ENCODE results near the gene ZNF536. TPM values are rescaled to one million over a fixed set of nuclear protein-coding genes. Genes with fewer than 3 reads are reported as not detected.

The ZNF536 gene
- total RNA-seq, 1 experiment from 2014 or later, result not detected

DNA sequence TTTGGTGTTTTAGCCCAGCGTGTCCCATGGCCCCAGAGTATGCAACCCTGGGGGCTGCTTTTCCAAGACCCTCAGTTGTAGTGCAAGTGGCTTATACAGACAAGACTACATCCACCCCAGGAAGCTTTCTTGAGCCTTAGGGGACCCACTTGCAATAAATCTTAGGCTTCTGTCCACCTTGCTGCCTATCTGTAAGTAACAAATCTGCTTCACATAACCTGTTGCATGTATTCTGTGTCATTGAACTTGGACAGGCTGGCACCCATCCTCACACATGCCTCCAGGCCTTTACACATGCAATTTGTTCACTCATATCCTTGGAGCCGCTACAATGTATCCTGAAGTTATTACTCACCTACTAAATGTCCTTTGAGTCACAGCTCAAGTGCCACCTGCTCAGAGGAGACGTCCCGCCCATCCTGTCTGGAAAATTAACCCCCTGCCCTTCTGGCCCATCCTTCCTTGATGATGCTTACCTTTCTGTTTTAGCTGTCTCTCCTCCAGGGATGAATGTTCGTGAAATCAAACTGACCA is 101.2 kb downstream of the ZNF536 start:
- ChIA-PET CTCF (no interaction called here), POLR2A (ENCODE audit: unreplicated experiment) (no interaction called here)
- no peaks in the 10 kb centered on the region for H3K27me3 ChIP-seq (ENCODE audit: low read length)
- no peak for DNase-seq
- no peaks in the 10 kb centered on the region for H3K9me3 ChIP-seq (ENCODE audit: low read length)
- TF ChIP-seq EZH2 (IDR thresholded peaks at IDR 0.05; ENCODE audit: low read length, unreplicated experiment), result no peak
- TF ChIP-seq, protein P1, sequence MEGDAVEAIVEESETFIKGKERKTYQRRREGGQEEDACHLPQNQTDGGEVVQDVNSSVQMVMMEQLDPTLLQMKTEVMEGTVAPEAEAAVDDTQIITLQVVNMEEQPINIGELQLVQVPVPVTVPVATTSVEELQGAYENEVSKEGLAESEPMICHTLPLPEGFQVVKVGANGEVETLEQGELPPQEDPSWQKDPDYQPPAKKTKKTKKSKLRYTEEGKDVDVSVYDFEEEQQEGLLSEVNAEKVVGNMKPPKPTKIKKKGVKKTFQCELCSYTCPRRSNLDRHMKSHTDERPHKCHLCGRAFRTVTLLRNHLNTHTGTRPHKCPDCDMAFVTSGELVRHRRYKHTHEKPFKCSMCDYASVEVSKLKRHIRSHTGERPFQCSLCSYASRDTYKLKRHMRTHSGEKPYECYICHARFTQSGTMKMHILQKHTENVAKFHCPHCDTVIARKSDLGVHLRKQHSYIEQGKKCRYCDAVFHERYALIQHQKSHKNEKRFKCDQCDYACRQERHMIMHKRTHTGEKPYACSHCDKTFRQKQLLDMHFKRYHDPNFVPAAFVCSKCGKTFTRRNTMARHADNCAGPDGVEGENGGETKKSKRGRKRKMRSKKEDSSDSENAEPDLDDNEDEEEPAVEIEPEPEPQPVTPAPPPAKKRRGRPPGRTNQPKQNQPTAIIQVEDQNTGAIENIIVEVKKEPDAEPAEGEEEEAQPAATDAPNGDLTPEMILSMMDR (conservative IDR thresholded peaks at IDR 0.05; ENCODE audit: low read depth, low read length), result no peak
- no peaks in the 10 kb centered on the region for H3K36me3 ChIP-seq (ENCODE audit: low read depth, low read length)
- no peak overlapping the region for H3K9ac ChIP-seq (ENCODE audit: low read length)
- no peak overlapping the region for H3K27ac ChIP-seq (ENCODE audit: low read length)
- H3K4me1 ChIP-seq (ENCODE audit: insufficient read depth, low read length), result no peaks in the 10 kb centered on the region
- intact Hi-C loops (cut with micrococcal nuclease), result no loop called here
- no peak overlapping the region for H3K4me2 ChIP-seq (ENCODE audit: low read length)
- H3K9me2 ChIP-seq (replicated peaks; ENCODE audit: low read length), result no peaks in the 10 kb centered on the region
- no peaks in the 10 kb centered on the region for H3K79me2 ChIP-seq (ENCODE audit: low read length)
- BruUV-seq (replicated peaks), result no TSS peak
- H4K20me1 ChIP-seq (ENCODE audit: low read length), result no peaks in the 10 kb centered on the region
- H2AFZ ChIP-seq (ENCODE audit: low read length), result no peak overlapping the region
- no peak overlapping the region for H3K4me3 ChIP-seq (ENCODE audit: low read length)
- H3F3A ChIP-seq (ENCODE audit: low read length, unreplicated experiment), result no peaks in the 10 kb centered on the region
- no peak for ATAC-seq

DNA sequence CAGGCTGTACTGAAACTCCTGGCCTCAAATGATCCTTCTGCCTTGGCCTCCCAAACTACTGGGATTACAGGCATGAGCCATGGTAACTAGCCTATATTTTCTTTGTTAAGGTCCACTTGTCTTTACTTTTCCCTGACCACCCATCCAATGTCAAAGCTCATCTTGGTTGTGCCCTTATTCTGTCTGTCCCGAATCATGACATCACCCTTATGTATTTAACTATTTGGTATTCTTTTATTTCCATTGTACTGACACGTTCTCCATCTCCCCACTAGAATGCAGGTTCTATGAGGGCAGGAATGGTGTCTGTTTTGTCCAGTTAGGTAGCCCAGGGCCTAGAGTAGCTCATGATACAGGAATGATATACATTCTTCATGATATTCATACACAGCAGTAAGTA is 104.8 kb downstream of the ZNF536 start:
- no peak for TF ChIP-seq EZH2 (IDR thresholded peaks at IDR 0.05; ENCODE audit: low read length, unreplicated experiment)
- TF ChIP-seq, protein P1 (conservative IDR thresholded peaks at IDR 0.05; ENCODE audit: low read depth, low read length), result no peak
- H4K20me1 ChIP-seq (ENCODE audit: low read length), result no peaks in the 10 kb centered on the region
- intact Hi-C loops (cut with micrococcal nuclease), result no loop called here
- ChIA-PET CTCF (no interaction called here), POLR2A (ENCODE audit: unreplicated experiment) (no interaction called here)
- H3K4me3 ChIP-seq (ENCODE audit: low read length), result no peak overlapping the region
- no peaks in the 10 kb centered on the region for H3K9me3 ChIP-seq (ENCODE audit: low read length)
- DNase-seq (no peak), ATAC-seq (no peak)
- H3K4me1 ChIP-seq (ENCODE audit: insufficient read depth, low read length), result no peaks in the 10 kb centered on the region
- H3K9me2 ChIP-seq (replicated peaks; ENCODE audit: low read length), result no peaks in the 10 kb centered on the region
- BruUV-seq (replicated peaks), result no TSS peak
- H3K4me2 ChIP-seq (ENCODE audit: low read length), result no peak overlapping the region
- no peaks in the 10 kb centered on the region for H3K27me3 ChIP-seq (ENCODE audit: low read length)
- no peaks in the 10 kb centered on the region for H3K79me2 ChIP-seq (ENCODE audit: low read length)
- H2AFZ ChIP-seq (ENCODE audit: low read length), result no peak overlapping the region
- H3K27ac ChIP-seq (ENCODE audit: low read length), result no peak overlapping the region
- H3K36me3 ChIP-seq (ENCODE audit: low read depth, low read length), result no peaks in the 10 kb centered on the region
- H3F3A ChIP-seq (ENCODE audit: low read length, unreplicated experiment), result no peaks in the 10 kb centered on the region
- H3K9ac ChIP-seq (ENCODE audit: low read length), result no peak overlapping the region

DNA sequence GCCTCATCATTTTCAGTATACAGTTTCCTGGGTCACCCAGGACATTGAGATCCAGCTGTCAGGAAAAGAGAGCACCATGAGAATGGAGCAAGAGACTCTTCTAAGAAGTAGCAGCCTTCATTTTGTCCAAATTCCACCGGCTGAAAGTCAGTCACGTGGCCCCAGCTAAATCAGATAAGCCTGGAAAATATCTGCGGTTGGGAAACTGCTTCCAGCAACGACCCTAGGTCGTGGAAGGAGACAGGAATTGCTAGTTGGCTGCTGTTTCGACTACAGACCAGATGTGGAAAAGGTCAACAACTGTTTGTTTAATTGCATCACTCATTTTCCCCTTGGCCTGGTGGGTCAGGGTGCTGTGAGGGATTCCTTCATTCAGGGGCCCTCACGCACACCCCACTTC is 107.0 kb downstream of the ZNF536 start:
- intact Hi-C loops (cut with micrococcal nuclease), result no loop called here
- H4K20me1 ChIP-seq (ENCODE audit: low read length), result no peaks in the 10 kb centered on the region
- H3K9me2 ChIP-seq (replicated peaks; ENCODE audit: low read length), result no peaks in the 10 kb centered on the region
- no peaks in the 10 kb centered on the region for H3K79me2 ChIP-seq (ENCODE audit: low read length)
- no peak overlapping the region for H3K4me2 ChIP-seq (ENCODE audit: low read length)
- DNase-seq (no peak), ATAC-seq (no peak)
- H3K4me3 ChIP-seq (ENCODE audit: low read length), result no peak overlapping the region
- no peaks in the 10 kb centered on the region for H3K36me3 ChIP-seq (ENCODE audit: low read depth, low read length)
- H2AFZ ChIP-seq (ENCODE audit: low read length), result no peak overlapping the region
- H3K27me3 ChIP-seq (ENCODE audit: low read length), result no peaks in the 10 kb centered on the region
- no peak overlapping the region for H3K9ac ChIP-seq (ENCODE audit: low read length)
- H3F3A ChIP-seq (ENCODE audit: low read length, unreplicated experiment), result no peaks in the 10 kb centered on the region
- no peaks in the 10 kb centered on the region for H3K4me1 ChIP-seq (ENCODE audit: insufficient read depth, low read length)
- no peak overlapping the region for H3K27ac ChIP-seq (ENCODE audit: low read length)
- POLR2A ChIA-PET (ENCODE audit: unreplicated experiment), result no interaction called here
- H3K9me3 ChIP-seq (ENCODE audit: low read length), result no peaks in the 10 kb centered on the region
- no TSS peak for BruUV-seq (replicated peaks)
- TF ChIP-seq EZH2 (IDR thresholded peaks at IDR 0.05; ENCODE audit: low read length, unreplicated experiment) (no peak), EZH2phosphoT487 (IDR thresholded peaks at IDR 0.05; ENCODE audit: borderline replicate concordance, low read length) (no peak)
- TF ChIP-seq, protein P1 (conservative IDR thresholded peaks at IDR 0.05; ENCODE audit: low read depth, low read length), result no peak
- CTCF ChIA-PET, result no interaction called here
